SK-MEL-5 (cell line): ENCODE measurements around the gene ANK3. TPM values are rescaled to one million over a fixed set of nuclear protein-coding genes. Genes with fewer than 3 reads are reported as not detected.

Experiments
- DNase-seq: peaks from one replicate; pipeline ENCODE4 v3.0.0-alpha.2; 2016; ENCODE audit warnings: low read depth, low spot score
- in situ Hi-C: cut with HindIII; loops from 2 replicates; pipeline ENCODE4 v1.10.0; 2016; ENCODE audit warnings: low sequenced_read_pairs, high pct_unique_total_duplicates, low pct_unique_long_range_greater_than_20kb
- total RNA-seq: library from RNA; depleted of rRNA; stranded (reverse); fragments of >200 nt; shearing (Covaris generic); gene quantifications from 2 replicates; pipeline ENCODE4 v1.2.3, GENCODE V29; 2014

ANK3 gene
- total RNA-seq, 1 experiment from 2014 or later: 2.0 TPM

GRCh38 chr10:60194421-60194820, 195.3 kb downstream of the ANK3 start:
- in situ Hi-C loops: no loop called here
- peak; percentile 75 for DNase-seq

DNA sequence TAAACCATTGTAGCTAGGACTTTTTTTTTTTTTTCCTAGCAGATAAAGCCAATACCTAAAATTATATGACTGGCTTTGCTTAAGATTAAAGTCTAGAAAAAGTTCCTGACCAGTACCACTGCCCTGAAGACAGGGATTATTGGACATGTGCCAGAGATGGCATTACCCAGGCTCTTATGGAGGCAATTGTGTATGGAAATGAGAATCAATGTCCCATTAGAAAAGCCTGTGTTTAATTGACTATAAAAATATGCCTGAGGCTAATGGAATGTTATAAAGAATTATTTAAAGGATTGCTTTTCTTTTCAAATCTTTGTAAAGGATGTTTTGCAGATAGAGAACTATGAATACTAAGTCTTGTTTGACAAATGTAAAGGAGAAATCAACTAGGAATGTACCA, 196.7 kb downstream of the ANK3 start:
- peak; percentile 22 for DNase-seq
- in situ Hi-C loops: no loop called here

GRCh38 chr10:60189861-60190475, 199.7 kb downstream of the ANK3 start:
- DNase-seq: no peak
- in situ Hi-C loops: no loop called here

DNA sequence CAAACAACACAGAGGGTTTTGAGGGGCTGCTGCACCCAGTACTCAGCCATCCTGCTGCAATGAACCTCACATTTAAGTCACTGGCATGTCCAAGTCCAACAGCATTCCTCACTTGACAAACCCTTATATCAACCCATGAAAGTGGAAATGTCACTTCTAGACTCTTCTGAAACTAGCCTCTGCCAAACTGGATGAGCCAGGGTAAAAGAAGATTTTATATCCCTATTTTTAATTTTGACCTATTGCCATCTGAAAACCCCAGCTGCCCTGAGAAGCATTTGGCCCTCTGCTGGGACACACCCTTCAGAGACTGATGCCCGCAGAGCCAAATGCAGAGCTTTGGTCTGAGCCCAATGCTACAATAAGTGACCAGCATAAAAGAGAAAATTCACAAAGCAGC, 201.1 kb downstream of the ANK3 start:
- in situ Hi-C loops: no loop called here
- DNase-seq: no peak

- in situ Hi-C loops: no loop called here
- DNase-seq: no peak
Measured at GRCh38 chr10:60187691-60188090, 202.0 kb downstream of the ANK3 start.

DNA sequence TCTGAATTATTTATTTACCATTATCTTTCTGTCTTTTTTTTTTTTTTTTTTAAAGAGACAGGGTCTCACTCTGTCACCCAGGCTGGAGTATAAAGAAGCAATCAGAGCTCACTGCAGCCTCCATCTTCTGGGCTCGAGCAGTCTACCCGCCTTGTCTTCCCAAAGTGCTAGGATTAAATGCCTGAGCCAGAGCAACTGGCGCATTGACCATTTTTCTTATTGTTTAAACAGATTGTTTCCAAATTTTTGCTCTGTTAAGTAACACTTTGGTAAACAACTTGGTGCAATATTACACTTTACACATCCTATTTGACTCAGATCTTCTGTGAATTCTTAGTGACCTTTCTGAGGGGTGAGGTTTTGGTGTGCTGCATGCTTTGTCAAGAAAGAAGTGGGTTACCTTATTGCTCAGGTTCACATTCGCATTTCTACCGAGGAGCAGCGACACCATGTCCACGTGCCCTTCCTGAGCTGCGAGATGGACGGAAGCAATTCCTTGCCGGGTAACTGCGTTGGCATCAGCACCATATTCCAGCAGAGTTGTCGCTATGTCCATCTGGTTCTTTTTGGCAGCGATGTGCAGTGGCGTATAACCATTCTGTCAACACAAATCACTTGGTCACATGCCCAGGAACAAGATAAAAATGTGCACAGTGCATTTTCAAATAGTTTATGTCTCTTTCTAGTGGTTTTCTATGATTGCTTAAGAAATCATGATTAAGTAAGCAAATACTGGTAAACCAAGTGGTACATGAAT, 203.2 kb downstream of the ANK3 start:
- in situ Hi-C loops: no loop called here
- DNase-seq: no peak

DNA sequence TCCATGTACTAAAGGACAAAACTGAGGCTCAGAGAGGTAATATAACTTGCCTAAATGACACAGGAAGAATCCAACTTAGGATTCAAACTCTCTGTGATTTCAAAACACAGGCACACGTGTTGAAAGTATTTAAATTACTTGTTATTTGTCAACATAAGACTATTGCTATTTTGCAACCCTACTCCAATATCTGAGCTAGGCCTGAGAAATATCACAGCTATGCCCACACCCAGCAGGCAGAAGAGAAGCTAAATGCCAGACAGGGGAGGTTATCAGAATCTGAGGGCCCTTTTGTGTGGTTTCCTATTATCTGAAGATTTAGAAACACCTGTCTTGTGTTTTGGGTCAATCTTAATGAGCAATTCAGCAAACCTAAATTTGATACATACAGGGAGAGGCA, 204.3 kb downstream of the ANK3 start:
- DNase-seq: no peak

GRCh38 chr10:60182691-60183090, 207.0 kb downstream of the ANK3 start:
- in situ Hi-C loops: no loop called here
- DNase-seq: no peak

More for the DNA sequence above, 204.3 kb downstream of the ANK3 start:
- in situ Hi-C loops: no loop called here

GRCh38 chr10:60176925-60177324, 212.8 kb downstream of the ANK3 start:
- in situ Hi-C loops: no loop called here
- DNase-seq: no peak

DNA sequence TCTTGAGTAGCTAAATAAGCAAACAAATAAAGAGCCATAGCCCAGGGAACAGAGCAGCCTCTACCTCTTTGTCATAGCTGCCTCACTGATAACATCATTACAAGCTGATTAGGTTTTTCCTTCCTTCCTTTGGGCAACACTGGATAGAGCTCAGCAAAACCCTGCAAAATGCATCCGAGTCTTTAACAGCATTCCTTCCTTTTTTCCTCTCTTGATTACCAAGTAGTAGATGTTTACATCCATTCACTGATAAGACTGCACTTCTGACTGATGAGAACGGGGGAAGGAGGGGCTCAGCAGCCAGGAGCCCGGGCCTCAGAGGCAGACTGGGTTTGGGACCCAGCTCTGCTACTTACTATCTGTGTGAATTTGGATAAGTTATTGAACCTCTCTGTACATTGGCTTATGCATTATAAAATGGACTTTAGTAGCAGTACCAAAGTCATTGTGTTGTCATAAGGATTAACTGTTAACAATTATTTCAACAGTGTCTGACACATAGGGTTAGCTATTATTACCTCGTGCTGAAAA, 214.2 kb downstream of the ANK3 start:
- no peak for DNase-seq
- in situ Hi-C loops: no loop called here

DNA sequence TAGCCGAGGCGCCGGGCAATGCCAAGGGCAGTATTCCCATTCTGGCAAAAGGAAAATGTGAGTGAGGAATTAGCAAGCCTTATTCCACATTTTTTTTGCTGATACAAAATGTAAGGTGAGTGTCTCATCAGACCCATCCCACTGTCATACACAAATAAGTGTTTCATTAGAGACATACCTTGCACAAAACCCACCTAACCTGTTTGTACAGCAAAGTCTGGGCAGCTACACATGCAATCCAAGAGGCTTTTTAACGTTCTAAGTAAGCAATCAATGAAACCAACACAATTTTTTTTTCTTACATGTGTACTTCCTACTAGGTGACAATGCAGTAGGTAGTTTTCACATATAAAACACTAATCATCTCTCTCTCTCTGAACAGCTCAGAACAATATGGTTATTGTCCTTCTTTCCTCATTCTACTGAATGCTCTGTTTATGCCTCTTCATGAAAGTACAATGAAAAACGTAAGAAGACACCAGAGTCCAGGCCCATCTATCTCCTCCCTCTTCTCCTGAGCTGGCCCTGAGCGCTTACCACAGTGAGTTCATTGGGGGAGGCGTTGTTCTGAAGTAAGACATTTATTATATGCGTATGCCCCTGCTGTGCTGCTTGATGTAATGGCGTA, 217.2 kb downstream of the ANK3 start:
- in situ Hi-C loops: no loop called here
- DNase-seq: peak; percentile 82

DNA sequence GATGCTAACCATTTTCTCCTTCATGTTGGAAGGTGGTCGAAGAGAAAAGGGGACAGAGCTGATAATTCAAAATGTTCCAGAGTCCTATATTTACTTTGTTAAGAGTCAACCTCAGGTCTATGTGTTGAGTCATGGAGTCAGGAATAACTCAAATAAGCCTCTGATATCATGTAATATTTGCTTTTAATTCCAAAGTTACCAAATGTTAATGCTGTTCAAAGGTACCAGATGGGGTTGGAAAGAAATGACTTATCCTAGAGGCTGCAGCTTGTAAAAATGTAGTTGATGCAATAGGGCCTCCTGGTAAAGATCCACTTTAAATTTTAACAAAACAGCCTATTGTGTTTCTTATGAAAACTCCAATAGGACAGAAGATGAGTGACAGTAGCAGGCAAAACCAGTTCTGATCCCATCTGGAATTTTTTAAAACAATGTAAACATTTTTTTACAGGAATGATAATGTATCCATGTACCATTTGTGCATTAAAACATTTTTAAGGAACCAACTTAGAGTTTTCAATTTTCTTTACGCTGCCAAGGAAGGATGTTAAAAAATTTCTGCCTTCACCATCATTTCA, 218.2 kb downstream of the ANK3 start:
- in situ Hi-C loops: no loop called here
- DNase-seq: no peak

- no peak for DNase-seq
- in situ Hi-C loops: no loop called here
Measured at GRCh38 chr10:60170250-60170649, 219.4 kb downstream of the ANK3 start.

GRCh38 chr10:60169111-60169510, 220.6 kb downstream of the ANK3 start:
- in situ Hi-C loops: no loop called here
- DNase-seq: no peak

DNA sequence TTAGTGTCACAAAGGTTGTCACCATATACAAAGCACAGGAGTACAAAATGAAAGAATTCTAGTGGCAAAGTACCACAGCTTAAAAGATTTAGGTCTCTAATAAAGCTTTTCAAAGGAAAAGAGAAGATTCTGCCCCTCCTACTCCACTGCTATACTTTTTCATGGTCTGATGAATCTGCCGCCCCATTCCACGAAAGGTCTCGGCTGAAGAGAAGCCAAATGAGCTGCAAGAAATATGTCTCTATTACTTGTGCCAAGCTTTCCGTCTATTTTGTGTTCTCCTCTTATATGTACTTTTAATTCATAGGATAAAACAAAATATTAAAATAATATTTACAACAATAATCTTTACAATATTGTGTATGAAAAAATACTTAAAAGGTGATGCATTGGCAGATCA, 222.6 kb downstream of the ANK3 start:
- DNase-seq: no peak
- in situ Hi-C loops: no loop called here

DNA sequence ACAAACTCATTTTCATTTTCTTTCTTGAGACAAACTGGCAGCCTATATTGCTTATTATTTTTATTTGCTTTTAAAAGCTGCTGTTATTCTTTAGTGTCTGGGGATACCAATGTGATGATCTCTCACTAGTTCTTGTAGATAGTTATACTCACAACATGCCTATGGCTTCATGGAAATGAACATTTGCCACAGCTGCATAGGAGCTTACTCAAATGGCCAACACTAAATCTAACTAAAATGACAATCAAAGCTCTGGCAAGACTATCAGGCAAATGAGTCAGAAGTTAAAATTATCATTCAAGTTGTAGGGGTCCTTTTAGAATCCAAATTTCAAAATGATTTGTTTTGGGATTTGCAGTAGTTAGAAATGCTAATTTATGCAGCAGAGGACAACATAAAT, 225.9 kb downstream of the ANK3 start:
- in situ Hi-C loops: no loop called here
- DNase-seq: no peak

- no peak for DNase-seq
- in situ Hi-C loops: no loop called here
Measured at GRCh38 chr10:60162631-60163030, 227.0 kb downstream of the ANK3 start.

DNA sequence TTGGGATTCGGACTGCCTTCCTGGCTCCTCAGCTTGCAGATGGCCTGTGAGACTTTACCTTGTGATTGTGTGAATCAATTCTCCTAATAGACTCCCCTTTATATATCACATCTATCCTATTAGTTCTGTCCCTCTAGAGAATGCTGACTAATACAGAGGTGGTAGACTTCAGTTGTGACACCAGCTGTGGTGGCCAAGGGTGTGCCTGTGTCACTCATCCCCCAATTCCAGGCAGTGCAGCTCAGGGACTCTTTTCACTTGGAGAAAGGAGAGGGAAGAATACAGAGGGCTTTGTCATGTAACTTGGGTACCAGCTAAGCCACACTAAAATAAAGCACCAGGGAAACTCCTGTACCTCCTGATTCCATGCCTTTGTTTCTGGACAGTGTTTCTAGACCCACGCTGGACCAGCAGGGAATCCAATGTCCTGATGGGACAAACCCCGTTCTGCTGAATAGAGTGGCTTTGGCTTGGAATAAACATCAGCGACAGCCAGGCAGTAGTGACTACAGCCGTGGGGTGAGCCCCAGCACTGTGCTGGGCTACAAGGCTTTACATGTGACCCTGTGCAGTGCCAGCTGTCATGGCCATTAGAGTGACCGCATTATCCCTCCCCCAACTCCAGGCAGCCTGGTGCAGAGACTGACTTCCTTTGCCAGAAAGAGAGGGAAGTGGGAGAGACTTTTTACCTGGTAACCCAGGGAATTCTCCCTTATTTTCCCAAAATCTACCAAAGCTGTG, 233.6 kb downstream of the ANK3 start:
- DNase-seq: no peak
- in situ Hi-C loops: no loop called here
